GM12872 (cell line): ENCODE results near the gene DVL3.

Experiments used
- TF ChIP-seq, protein P1 (sequence below): IDR thresholded peaks from 3 replicates; pipeline ENCODE4 v1.5.1; 2011; ENCODE audit warnings: low read depth, mild to moderate bottlenecking, low read length, moderate library complexity; ENCODE audit not compliant: insufficient read depth

The DVL3 gene

DNA sequence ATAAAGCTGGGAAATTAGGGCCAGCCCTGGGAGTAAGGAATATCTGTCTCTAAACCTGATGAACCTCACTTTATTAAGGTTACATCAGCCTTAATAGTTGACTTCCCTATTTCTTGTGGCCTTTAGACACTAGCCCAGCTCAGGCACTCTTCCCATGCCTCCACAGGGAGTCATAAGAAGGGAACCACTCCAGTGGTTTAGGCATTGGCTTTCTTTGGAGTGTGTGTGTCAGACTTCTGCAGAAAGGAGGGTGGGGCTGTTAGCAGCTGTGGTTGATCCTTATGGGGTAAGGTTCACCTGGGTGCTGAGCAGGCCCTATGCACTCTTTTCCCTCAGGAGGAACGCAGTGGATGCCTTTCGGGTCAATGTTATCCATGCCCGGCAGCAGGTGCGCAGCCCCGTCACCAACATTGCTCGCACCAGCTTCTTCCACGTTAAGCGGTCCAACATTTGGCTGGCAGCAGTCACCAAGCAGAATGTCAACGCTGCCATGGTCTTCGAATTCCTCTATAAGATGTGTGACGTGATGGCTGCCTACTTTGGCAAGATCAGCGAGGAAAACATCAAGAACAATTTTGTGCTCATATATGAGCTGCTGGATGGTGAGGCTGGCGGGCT lies 23.5 kb downstream of the DVL3 start:
- TF ChIP-seq, protein P1, sequence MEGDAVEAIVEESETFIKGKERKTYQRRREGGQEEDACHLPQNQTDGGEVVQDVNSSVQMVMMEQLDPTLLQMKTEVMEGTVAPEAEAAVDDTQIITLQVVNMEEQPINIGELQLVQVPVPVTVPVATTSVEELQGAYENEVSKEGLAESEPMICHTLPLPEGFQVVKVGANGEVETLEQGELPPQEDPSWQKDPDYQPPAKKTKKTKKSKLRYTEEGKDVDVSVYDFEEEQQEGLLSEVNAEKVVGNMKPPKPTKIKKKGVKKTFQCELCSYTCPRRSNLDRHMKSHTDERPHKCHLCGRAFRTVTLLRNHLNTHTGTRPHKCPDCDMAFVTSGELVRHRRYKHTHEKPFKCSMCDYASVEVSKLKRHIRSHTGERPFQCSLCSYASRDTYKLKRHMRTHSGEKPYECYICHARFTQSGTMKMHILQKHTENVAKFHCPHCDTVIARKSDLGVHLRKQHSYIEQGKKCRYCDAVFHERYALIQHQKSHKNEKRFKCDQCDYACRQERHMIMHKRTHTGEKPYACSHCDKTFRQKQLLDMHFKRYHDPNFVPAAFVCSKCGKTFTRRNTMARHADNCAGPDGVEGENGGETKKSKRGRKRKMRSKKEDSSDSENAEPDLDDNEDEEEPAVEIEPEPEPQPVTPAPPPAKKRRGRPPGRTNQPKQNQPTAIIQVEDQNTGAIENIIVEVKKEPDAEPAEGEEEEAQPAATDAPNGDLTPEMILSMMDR, result no peak

DNA sequence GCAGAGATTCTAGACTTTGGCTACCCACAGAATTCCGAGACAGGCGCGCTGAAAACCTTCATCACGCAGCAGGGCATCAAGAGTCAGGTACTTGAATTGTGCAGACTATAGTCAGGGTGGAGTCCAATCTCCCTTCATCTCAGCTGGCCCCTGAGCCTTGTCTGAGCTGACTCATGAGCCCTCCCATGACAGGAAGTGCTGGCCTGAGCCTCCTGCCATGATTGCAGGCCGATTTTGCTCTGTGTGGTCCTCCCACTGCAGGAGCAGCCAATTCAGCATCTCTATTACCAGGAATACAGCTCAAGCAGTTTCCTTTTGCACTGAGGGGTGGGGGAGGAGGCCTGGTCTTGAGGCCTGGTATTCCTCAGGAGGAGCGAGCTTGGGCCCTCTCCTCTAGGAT lies 25.0 kb downstream of the DVL3 start:
- TF ChIP-seq, protein P1, result no peak

DNA sequence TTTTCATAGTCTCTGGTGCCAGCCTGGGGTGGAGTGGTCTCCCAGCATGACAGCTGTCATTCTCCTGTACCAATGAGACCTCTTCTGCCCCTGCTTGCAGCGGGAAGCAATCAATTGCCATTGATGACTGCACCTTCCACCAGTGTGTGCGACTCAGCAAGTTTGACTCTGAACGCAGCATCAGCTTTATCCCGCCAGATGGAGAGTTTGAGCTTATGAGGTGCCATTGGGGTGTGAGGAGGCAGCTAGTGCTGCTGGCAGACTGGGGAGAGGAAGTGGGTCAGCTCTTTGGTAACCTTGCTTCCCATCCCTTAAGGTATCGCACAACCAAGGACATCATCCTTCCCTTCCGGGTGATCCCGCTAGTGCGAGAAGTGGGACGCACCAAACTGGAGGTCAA lies 26.4 kb downstream of the DVL3 start:
- TF ChIP-seq, protein P1, result no peak

DNA sequence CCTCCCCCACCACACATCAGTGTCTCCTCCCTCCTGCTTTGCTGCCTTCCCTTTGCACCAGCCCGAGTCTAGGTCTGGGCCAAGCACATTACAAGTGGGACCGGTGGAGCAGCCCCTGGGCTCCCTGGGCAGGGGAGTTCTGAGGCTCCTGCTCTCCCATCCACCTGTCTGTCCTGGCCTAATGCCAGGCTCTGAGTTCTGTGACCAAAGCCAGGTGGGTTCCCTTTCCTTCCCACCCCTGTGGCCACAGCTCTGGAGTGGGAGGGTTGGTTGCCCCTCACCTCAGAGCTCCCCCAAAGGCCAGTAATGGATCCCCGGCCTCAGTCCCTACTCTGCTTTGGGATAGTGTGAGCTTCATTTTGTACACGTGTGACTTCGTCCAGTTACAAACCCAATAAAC lies 28.5 kb downstream of the DVL3 start:
- TF ChIP-seq, protein P1, result no peak

DNA sequence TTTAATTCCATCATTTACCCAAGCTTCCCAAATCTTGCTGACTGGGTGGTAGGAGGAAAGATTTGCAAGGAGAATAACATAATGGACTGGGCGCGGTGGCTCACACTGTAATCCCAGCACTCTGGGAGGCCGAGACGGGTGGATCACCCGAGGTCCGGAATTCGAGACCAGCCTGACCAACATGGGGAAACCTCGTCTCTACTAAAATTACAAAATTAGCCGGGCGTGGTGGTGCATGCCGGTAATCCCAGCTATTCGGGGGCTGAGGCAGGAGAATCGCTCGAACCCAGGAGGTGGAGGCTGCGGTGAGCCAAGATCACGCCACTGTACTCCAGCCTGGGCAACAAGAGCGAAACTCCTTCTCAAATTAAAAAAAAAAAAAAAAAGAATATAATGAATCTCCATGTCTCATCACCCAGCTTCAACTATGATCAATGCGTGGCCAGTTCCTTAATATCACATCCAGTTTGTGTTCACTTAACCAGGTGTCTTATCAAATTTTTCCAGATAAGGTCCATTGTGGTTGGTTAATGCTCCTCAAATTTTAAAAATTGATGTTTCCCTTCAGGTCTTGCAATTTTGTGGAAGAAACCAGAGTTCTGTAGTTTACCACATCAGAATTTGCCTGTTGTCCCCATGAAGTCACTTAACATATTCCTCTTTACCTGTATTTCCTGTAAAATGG lies 29.5 kb downstream of the DVL3 start:
- TF ChIP-seq, protein P1, result no peak

DNA sequence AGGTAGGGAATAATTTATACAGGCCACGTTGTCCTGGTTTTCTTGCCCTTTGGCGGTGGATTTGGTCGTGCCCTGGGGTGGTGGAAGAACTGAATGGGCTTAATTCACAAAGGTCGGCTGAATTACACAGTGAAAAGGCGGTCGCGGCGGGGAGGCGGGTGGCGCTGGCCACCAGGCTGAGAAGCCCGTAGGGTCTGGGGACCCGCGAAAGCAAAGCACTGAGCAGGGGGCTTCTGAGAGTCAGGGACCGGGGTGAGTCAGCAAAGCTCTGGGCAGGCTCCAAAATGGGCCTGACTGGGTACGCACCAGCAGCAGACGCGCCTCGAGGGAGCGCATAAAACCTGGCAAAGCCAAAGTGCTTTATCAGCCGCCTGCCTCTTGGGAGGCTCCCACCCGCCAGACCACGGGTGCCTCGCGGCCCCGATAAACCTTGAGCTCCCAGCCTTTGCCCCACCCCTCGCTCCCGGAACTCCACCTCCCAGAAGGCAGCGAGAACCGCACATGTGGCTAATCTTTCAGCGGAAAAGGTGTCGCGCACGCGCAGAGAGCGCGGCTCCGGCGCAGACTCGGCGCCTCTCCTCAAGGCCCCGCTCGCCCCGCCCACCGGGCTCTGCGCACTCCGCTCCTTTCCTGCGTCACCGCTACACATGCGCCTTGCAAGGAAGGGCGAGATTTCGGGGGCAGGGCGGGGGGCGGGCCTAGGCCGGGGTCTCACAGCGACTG lies 30.4 kb downstream of the DVL3 start:
- TF ChIP-seq, protein P1, result no peak

DNA sequence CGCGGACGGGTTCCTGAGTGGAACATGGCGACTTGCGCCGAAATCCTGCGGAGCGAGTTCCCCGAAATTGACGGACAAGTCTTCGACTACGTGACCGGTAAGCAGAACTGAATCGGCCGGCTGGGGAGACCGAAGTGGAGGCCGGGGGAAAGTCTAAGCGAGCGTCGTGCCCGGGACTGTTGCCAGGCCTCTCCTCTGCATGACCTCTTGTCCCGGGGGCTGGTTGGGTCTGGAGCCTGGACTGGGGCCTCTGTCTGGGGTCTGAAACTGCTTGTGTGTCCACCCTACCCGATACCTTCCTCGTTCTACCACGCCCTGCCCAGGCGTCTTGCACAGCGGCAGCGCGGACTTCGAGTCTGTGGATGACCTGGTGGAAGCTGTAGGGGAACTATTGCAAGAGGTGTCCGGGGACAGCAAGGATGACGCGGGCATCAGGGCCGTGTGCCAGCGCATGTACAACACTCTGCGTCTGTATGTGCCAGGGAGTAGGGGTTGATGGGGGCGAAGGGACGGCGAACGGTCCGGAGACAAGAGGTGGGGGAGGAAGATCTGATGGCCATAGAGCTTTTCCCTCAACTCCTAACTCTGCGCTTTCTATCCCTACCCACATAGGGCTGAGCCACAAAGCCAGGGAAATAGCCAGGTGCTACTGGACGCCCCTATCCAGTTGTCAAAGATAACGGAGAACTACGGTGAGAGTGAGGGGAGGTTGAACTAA lies 31.2 kb downstream of the DVL3 start, which contains the start of gene ABCF3:
TSS of gene ABCF3 (plus strand) at position 16 of the 718 bp plus-strand sequence. CDS start at position 25, 9 bp downstream.
- TF ChIP-seq, protein P1, result no peak
